HEK293 (cell line): ENCODE results near the gene LSM14B.

Experiments used
- CTCF ChIA-PET: fragments of 350-600 bp; formaldehyde crosslinking; extraction: SDS; loops from one replicate; lab custom pipeline; 2021; ENCODE audit warnings: antibody characterized with exemption; lab: Yijun Ruan, JAX
- POLR2A ChIA-PET: fragments of 300-600 bp; formaldehyde crosslinking; extraction: SDS; loops from one replicate; lab custom pipeline; 2020; ENCODE audit warnings: antibody characterized with exemption, inconsistent platforms; lab: Yijun Ruan, JAX
- H3K27ac ChIP-seq: fragments of 200-500 bp; sonication (Bioruptor generic); 2 replicates; pipeline ENCODE4 v1.5.1; 2014; ENCODE audit warnings: low read depth, low read length, control low read depth, inconsistent platforms; ENCODE audit errors: extremely low read depth
- H3K36me3 ChIP-seq, 2 experiments: fragments of 200-500 bp in 1 of 2; sonication (Bioruptor generic) in 1 of 2; 1 replicate in 1 of 2; 2 replicates in 1 of 2; pipeline ENCODE4 v1.5.1; 2014 to 2017; ENCODE audit warnings: inconsistent platforms in 2 of 2, low read length in 2 of 2; ENCODE audit not compliant: control insufficient read depth in 2 of 2, insufficient read depth in 1 of 2
- H3K4me1 ChIP-seq: fragments of 200-500 bp; sonication (Bioruptor generic); 2 replicates; pipeline ENCODE4 v1.5.1; 2014; ENCODE audit warnings: mild to moderate bottlenecking, low read length, inconsistent platforms; ENCODE audit not compliant: control insufficient read depth, insufficient read depth
- H3K4me3 ChIP-seq: 2 replicates; pipeline ENCODE4 v1.5.1; 2011; ENCODE audit warnings: low read depth, mild to moderate bottlenecking, control low read depth, low read length, moderate library complexity
- H3K9me3 ChIP-seq: fragments of 200-500 bp; sonication (Bioruptor generic); 2 replicates; pipeline ENCODE4 v1.5.1; 2014; ENCODE audit warnings: low read depth, low read length, inconsistent platforms; ENCODE audit not compliant: control insufficient read depth, insufficient read depth
- GLIS1 ChIP-seq: fragments of 450-650 bp; formaldehyde crosslinking; IDR thresholded peaks from 2 replicates; pipeline ENCODE4 v1.5.1; 2016; ENCODE audit warnings: missing biosample characterization, missing genetic modification characterization
- IKZF3 ChIP-seq: fragments of 450-650 bp; IDR thresholded peaks from 2 replicates; pipeline ENCODE4 v1.5.0; 2018; ENCODE audit warnings: missing biosample characterization, mild to moderate bottlenecking, missing genetic modification characterization, moderate library complexity
- MEIS1 ChIP-seq: sonication (generic); formaldehyde crosslinking; IDR thresholded peaks from 2 replicates; pipeline ENCODE4 v1.8.1; 2022; ENCODE audit warnings: missing genetic modification reagents, mild to moderate bottlenecking, borderline replicate concordance
- RBAK ChIP-seq: fragments of 450-650 bp; formaldehyde crosslinking; IDR thresholded peaks from 2 replicates; pipeline ENCODE4 v1.5.1; 2016; ENCODE audit warnings: missing biosample characterization, missing genetic modification characterization
- SCRT2 ChIP-seq: fragments of 450-650 bp; formaldehyde crosslinking; IDR thresholded peaks from 2 replicates; pipeline ENCODE4 v1.5.1; 2016; ENCODE audit warnings: missing biosample characterization, missing genetic modification characterization
- ZBTB1 ChIP-seq: fragments of 450-650 bp; formaldehyde crosslinking; IDR thresholded peaks from 2 replicates; pipeline ENCODE4 v1.5.1; 2016; ENCODE audit warnings: missing biosample characterization, missing genetic modification characterization
- ZFP3 ChIP-seq: fragments of 450-650 bp; formaldehyde crosslinking; IDR thresholded peaks from 2 replicates; pipeline ENCODE4 v1.5.1; 2016; ENCODE audit warnings: low read depth, missing biosample characterization, missing genetic modification characterization
- ZNF138 ChIP-seq: fragments of 450-650 bp; formaldehyde crosslinking; IDR thresholded peaks from 2 replicates; pipeline ENCODE4 v1.5.1; 2016; ENCODE audit warnings: missing biosample characterization, missing genetic modification characterization, borderline replicate concordance
- ZNF184 ChIP-seq: fragments of 450-650 bp; IDR thresholded peaks from 2 replicates; pipeline ENCODE4 v1.5.1; 2018; ENCODE audit warnings: missing biosample characterization, mild to moderate bottlenecking, missing genetic modification characterization
- ZNF19 ChIP-seq: fragments of 450-650 bp; formaldehyde crosslinking; IDR thresholded peaks from 2 replicates; pipeline ENCODE4; 2016; ENCODE audit warnings: missing biosample characterization, missing genetic modification characterization, low read depth
- ZNF2 ChIP-seq: fragments of 450-650 bp; formaldehyde crosslinking; IDR thresholded peaks from 2 replicates; pipeline ENCODE4 v1.5.1; 2016; ENCODE audit warnings: missing biosample characterization, missing genetic modification characterization
- ZNF211 ChIP-seq: fragments of 450-650 bp; formaldehyde crosslinking; IDR thresholded peaks from 2 replicates; pipeline ENCODE4 v1.5.1; 2016; ENCODE audit warnings: low read depth, missing biosample characterization, missing genetic modification characterization
- ZNF24 ChIP-seq: fragments of 450-650 bp; formaldehyde crosslinking; IDR thresholded peaks from 2 replicates; pipeline ENCODE4 v1.5.1; 2016; ENCODE audit warnings: missing biosample characterization, missing genetic modification characterization
- ZNF366 ChIP-seq: fragments of 450-650 bp; formaldehyde crosslinking; conservative IDR thresholded peaks from 2 replicates; pipeline ENCODE4 v1.5.1; 2016; ENCODE audit warnings: missing biosample characterization, missing genetic modification characterization
- ZNF391 ChIP-seq: fragments of 450-650 bp; formaldehyde crosslinking; IDR thresholded peaks from 2 replicates; pipeline ENCODE4 v1.5.1; 2016; ENCODE audit warnings: low read depth, missing biosample characterization, missing genetic modification characterization, borderline replicate concordance
- ZNF423 ChIP-seq: fragments of 450-650 bp; formaldehyde crosslinking; IDR thresholded peaks from 2 replicates; pipeline ENCODE4 v1.5.1; 2016; ENCODE audit warnings: missing biosample characterization, missing genetic modification characterization
- ZNF501 ChIP-seq: fragments of 450-650 bp; formaldehyde crosslinking; IDR thresholded peaks from 2 replicates; pipeline ENCODE4 v1.5.1; 2016; ENCODE audit warnings: missing biosample characterization, missing genetic modification characterization
- ZNF510 ChIP-seq: fragments of 450-650 bp; formaldehyde crosslinking; IDR thresholded peaks from 2 replicates; pipeline ENCODE4 v1.5.1; 2018; ENCODE audit warnings: mild to moderate bottlenecking, missing genetic modification characterization, missing biosample characterization; ENCODE audit not compliant: insufficient replicate concordance
- ZNF561 ChIP-seq: fragments of 450-650 bp; IDR thresholded peaks from 2 replicates; pipeline ENCODE4 v1.5.1; 2018; ENCODE audit warnings: missing biosample characterization, missing genetic modification characterization, borderline replicate concordance
- ZNF596 ChIP-seq: fragments of 450-650 bp; IDR thresholded peaks from 2 replicates; pipeline ENCODE4 v1.5.0; 2018; ENCODE audit warnings: missing biosample characterization, mild to moderate bottlenecking, missing genetic modification characterization, moderate library complexity
- ZNF660 ChIP-seq: fragments of 450-650 bp; IDR thresholded peaks from 2 replicates; pipeline ENCODE4 v1.5.1; 2018; ENCODE audit warnings: missing biosample characterization, mild to moderate bottlenecking, missing genetic modification characterization
- ZNF664 ChIP-seq: fragments of 450-650 bp; formaldehyde crosslinking; IDR thresholded peaks from 2 replicates; pipeline ENCODE4 v1.5.1; 2016; ENCODE audit warnings: missing biosample characterization, missing genetic modification characterization
- ZNF768 ChIP-seq: fragments of 450-650 bp; formaldehyde crosslinking; IDR thresholded peaks from 2 replicates; pipeline ENCODE4 v1.5.1; 2018; ENCODE audit warnings: missing biosample characterization, mild to moderate bottlenecking, missing genetic modification characterization
- ZXDB ChIP-seq: fragments of 450-650 bp; formaldehyde crosslinking; IDR thresholded peaks from 2 replicates; pipeline ENCODE4 v1.5.1; 2016; ENCODE audit warnings: missing biosample characterization, missing genetic modification characterization
- TF ChIP-seq, protein P1 (sequence below): fragments of 450-650 bp; formaldehyde crosslinking; IDR thresholded peaks from 2 replicates; pipeline ENCODE4 v1.5.1; 2017; ENCODE audit warnings: missing biosample characterization, mild to moderate bottlenecking, missing genetic modification characterization, moderate library complexity

The LSM14B gene

GRCh38 chr20:62117658-62118057 is 4.6 kb upstream of the LSM14B start:
- no peaks in the 10 kb centered on the region for H3K4me1 ChIP-seq
- POLR2A ChIA-PET, result no interaction called here
- TF ChIP-seq ZNF184 (tag by site-specific recombination), result no peak
- no peak for TF ChIP-seq IKZF3 (tag by site-specific recombination)
- no peak for TF ChIP-seq ZFP3 (tag by site-specific recombination)
- no peak overlapping the region for H3K4me3 ChIP-seq
- CTCF ChIA-PET, result no interaction called here
- no peak overlapping the region for H3K27ac ChIP-seq
- no peaks in the 10 kb centered on the region for H3K36me3 ChIP-seq
- no peaks in the 10 kb centered on the region for H3K9me3 ChIP-seq

- no peak overlapping the region for H3K27ac ChIP-seq
- H3K36me3 ChIP-seq, result no peaks in the 10 kb centered on the region
- H3K4me3 ChIP-seq, result no peak overlapping the region
- ChIA-PET CTCF (no interaction called here), POLR2A (interaction anchor here (1.9 kb wide), 1 partner anchor 52 kb away, joined by 6 read pairs; no protein-coding TSS in a partner anchor)
- H3K4me1 ChIP-seq, result no peaks in the 10 kb centered on the region
- no peaks in the 10 kb centered on the region for H3K9me3 ChIP-seq
- no peak for TF ChIP-seq RBAK
- peak; percentile 68 for TF ChIP-seq SCRT2
- TF ChIP-seq ZBTB1 (tag by site-specific recombination), result no peak
- TF ChIP-seq ZNF510 (tag by site-specific recombination), result no peak
- TF ChIP-seq ZNF664 (tag by site-specific recombination), result no peak
Observed at GRCh38 chr20:62118113-62119043, 3.9 kb upstream of the LSM14B start.

- Histone ChIP-seq H3K27ac (no peak overlapping the region), H3K4me3 (no peak overlapping the region), H3K9me3 (no peaks in the 10 kb centered on the region), H3K36me3 (peaks cover 0 to 6% of the 10 kb centered on the region in 2 experiments; a peak in 1 of 3 replicates), H3K4me1 (no peaks in the 10 kb centered on the region)
- POLR2A ChIA-PET, result interaction anchor here (1.9 kb wide), 1 partner anchor 52 kb away, joined by 6 read pairs; no protein-coding TSS in a partner anchor
- CTCF ChIA-PET, result no interaction called here
- TF ChIP-seq, protein P1, sequence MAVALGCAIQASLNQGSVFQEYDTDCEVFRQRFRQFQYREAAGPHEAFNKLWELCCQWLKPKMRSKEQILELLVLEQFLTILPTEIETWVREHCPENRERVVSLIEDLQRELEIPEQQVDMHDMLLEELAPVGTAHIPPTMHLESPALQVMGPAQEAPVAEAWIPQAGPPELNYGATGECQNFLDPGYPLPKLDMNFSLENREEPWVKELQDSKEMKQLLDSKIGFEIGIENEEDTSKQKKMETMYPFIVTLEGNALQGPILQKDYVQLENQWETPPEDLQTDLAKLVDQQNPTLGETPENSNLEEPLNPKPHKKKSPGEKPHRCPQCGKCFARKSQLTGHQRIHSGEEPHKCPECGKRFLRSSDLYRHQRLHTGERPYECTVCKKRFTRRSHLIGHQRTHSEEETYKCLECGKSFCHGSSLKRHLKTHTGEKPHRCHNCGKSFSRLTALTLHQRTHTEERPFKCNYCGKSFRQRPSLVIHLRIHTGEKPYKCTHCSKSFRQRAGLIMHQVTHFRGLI, result no peak
- TF ChIP-seq ZNF660 (tag by site-specific recombination) (no peak), ZNF2 (tag by site-specific recombination) (no peak), ZNF366 (no peak), ZNF391 (tag by site-specific recombination) (no peak), ZNF24 (no peak), ZNF19 (tag by site-specific recombination) (no peak), ZNF596 (no peak), MEIS1 (CRISPR knock-in tag) (no peak), ZNF561 (tag by site-specific recombination) (no peak), ZNF138 (no peak), GLIS1 (tag by site-specific recombination) (no peak), ZNF423 (tag by site-specific recombination) (no peak), ZNF211 (tag by site-specific recombination) (no peak), ZBTB1 (tag by site-specific recombination) (no peak), ZXDB (tag by site-specific recombination) (no peak), ZNF501 (tag by site-specific recombination) (no peak), ZNF768 (tag by site-specific recombination) (no peak)
Observed at GRCh38 chr20:62119115-62119514, 3.2 kb upstream of the LSM14B start.
